Measurements from ENCODE around the gene DBR1.
A peak's percentile ranks its signal among the peaks of the same experiment; 100 is the strongest.

Gene DBR1, protein sequence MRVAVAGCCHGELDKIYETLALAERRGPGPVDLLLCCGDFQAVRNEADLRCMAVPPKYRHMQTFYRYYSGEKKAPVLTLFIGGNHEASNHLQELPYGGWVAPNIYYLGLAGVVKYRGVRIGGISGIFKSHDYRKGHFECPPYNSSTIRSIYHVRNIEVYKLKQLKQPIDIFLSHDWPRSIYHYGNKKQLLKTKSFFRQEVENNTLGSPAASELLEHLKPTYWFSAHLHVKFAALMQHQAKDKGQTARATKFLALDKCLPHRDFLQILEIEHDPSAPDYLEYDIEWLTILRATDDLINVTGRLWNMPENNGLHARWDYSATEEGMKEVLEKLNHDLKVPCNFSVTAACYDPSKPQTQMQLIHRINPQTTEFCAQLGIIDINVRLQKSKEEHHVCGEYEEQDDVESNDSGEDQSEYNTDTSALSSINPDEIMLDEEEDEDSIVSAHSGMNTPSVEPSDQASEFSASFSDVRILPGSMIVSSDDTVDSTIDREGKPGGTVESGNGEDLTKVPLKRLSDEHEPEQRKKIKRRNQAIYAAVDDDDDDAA

DNA sequence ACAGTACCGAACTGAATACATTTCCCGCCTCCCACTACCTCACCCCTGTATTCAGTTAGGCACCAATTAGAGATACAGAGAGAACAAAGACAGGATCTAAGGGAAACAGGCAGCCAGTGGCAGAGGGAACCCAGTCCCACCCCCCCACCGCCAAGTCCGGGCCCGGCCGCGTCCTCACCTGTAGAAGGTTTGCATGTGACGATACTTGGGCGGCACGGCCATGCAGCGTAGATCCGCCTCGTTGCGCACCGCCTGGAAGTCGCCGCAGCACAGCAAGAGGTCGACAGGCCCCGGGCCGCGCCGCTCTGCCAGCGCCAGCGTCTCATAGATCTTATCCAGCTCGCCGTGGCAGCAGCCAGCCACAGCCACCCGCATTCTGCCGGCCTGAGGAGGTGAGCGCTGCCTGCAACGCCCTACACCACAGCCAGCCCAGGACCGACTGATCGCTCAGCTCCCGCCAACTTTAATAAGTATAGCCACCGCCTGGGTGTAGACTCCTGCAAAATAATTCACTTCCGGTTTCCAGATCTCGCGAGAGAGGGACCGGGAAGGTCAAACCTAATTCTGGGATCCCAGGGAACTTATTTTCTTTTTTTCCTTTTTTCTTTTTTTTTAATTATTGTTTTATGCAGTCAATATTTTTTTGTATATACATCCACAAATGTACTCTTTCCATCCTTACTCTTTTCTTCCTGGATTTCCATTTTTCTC, at the start of gene DBR1:
Gene DBR1, minus strand, starts transcription at position 501 of the 711 bp plus-strand sequence. Its CDS starts 126 bp downstream, at position 375.
- DNase-seq: peak; percentile 90 to 93 (median 92)

DNA sequence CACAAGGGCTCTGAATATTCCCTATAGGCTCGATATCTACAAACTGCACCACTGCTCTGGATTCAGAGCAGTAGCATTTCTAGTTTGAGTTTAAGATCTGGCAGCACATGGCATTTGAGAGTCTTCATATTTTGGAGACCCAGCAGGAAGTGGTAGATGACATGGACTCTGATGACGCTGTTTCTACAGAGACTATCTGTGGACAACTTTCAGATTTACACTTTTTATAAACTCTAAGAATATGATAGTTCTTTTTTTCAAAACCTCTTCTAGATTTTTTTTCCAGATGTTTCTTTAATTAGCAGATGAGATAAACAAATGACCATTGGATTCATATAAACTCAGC, 48.2 kb upstream of the DBR1 start:
- peak in 2 of 3 donors; percentile 28 to 30 for DNase-seq

DNA sequence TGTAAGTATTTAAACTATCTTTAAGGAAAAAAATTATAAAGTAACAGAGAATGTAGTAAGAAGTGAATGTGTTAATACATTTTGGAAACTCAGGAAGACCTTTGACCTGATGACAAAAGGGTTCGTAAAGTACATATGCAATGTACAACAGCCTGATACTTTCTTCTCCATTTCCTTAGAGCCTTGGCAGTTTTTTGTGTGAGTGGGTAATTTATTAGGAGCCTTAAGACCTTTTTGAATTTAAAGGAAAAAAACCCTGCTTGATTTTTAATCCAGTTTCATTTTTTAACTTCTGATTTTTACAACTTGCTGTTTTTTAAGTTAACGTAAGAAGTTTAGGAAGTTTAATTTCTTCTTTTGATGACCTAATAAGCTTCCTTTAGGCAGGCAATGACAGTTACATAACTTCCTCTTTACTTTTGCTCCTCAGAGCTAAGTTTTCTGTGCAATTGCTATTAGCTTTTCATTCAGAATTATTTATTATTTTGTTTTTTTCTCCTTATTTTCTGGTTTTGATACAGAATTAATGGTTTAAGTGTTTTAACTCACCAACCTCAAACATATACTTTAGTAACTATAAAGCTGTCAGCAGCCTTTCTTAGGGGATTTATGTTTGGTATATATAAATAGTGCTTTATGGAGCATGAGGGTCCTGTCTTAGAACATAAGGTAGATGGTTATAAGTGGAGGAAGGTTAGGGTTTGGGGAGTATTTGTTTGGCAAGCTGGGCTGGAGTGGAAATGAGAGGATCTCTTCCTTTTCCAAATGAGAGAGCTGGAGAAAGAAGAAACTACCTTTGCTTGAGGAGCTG, 47.6 kb upstream of the DBR1 start:
- DNase-seq: peak; percentile 48 to 83 (median 81)

DNA sequence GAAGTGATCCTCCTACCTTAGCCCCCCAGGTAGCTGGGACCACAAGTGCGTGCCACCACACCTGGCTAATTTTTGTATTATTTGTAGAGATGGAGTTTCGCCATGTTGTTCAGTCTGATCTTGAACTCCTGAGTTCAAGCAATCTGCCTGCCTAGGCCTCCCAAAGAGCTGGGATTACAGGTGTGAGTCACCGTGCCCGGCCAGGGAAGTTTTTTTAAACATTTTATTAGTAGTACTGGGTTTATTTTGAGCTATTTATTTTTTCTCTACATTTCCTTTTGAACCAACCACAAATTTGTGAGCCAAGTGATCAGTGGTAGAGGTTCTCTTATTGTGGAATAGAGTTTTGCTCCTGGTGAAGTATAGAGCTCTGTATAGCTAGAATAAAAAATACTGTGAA, 46.1 kb upstream of the DBR1 start:
- no peak for DNase-seq

DNA sequence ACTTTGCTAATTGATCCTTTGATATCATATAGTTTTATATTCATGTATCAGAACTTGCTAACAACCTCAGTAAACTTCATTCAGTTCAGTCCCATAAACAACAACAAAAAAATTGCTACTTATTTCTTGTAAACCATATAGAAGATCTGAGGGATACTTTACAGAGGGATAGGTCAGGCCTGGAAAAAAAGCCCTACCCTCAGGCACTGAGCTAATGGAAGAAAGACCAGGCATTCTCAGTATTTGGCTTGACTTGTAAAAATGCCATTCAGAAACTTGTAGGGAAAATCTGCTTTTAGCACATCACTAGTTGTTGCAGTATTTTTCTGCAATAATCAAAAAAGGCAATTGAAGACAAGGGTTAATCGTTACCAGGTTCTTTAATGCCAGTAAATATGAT, 45.5 kb upstream of the DBR1 start:
- DNase-seq: no peak

DNA sequence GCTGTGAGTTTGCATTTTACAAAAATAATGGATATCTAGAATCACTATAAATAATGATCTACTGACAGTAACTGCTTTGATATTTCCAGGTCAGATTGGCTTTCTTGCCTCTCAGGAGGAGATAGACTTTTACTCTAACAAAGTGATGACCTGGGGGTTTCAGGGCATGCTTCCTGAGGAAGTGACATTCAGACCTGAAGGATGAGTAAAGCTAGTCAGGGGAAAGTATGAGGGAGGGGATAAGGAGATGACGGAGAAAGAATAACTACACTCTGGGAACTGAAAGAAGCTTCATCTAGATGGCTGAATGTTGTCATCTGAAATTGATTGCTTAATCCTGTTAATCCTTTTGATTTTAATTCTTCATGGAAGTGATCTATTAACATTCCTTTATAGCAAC, 44.5 kb upstream of the DBR1 start:
- DNase-seq: peak; percentile 65 to 81 (median 75)

DNA sequence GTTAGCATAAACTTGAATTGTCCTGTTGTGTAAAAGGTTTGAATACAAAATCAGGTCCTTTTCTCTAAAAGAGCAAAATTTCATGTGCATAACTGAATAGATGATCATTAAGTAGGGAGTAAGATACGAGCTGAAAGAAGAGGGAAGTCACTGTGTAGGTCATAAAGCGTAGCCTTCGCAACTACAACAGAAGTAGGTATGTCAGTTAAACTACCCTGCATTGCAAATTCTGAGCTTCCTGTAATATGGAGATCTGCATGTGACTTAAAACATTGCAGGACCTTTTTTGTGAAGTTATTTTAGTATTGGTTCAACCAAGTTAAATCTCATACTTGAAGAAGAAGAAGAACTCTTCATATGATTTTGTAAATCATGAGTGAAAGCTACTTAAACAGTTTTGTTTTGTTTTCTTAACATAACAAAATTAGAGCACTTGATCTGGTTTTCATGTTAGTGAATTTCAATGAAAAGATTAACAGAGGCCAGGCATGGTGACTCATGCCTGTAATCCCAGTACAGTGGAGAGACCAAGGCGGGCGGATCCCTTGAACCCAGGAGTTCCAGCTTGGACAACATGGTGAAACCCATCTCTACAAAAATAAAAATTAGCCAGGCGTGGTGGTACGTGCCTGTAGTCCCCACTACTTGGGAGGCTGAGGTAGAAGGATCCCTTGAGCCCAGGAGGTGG, 38.8 kb upstream of the DBR1 start:
- DNase-seq: peak; percentile 25 to 50 (median 46)

DNA sequence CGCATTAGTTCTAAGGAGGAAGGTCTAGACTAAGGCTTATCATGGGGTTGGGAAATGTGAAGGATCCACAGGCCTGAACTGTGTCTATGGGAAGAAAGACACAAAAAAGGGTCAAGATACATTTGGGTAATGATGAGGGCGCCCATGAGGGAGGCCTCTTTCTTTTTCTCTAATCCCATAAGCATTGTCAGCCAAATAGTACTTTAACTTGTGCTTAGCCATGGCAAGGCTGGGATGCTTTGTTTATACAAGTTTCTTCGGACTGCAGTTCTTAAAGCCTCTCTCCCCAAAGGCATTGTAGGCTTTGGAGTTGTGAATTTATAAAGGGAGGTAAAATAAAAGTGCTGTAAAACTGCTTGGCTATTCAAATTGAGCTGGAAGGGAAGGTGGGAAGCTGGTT, 35.8 kb upstream of the DBR1 start:
- DNase-seq: no peak

DNA sequence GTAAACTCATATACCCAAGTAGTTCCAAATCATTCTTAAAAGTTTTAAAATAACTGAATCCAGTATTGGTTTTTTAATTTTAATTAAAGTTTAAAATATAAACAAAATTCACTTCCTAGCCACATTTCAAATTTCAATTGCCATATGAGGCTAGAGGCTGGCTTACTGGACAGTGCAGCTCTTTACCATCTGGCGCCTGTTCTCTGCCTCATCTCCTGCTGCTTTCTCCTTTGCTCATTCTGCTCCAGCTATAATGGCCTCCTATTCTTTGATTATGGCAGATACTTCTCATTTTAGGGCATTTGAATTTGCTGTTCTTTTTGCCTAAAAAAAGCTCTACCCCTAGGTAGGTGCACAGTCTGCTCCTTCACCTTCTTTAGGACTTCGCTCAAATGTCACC, 31.5 kb upstream of the DBR1 start:
- no peak for DNase-seq

DNA sequence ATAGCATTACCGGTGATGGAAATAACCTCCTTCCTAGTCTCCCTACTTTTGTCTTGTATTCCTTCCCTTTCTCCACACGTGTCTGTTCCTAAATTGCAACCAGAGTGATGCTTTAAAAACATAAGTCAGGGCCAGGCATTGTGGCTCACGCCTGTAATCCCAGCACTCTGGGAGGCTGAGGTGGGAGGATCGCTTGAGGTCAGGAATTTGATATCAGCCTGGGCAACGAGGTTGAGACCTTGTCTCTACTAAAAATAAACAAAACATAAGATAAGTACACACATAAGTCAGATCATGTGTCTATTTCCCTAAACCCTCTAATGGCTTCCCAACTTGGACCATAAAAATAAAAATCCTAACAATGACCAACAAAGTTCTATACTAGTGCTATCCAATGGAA, 30.8 kb upstream of the DBR1 start:
- DNase-seq: no peak

DNA sequence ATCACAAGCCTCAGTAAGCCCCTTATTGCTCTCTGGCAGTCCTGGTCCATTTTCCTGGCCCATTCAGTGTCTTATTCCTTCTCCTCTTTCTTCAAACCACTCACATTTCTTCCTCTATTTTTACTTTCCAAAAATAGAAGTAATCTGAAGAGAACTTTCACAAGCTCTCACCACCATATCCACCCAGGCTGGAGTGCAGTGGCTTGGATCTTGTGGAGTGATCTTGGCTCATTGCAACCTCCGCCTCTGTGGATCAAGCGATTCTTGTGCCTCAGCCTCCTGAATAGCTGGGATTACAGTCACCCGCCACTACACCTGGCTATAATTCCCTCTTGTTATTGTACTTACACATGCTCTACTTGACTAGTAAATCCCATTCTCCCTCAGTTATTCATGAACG, 29.2 kb upstream of the DBR1 start:
- no peak for DNase-seq

DNA sequence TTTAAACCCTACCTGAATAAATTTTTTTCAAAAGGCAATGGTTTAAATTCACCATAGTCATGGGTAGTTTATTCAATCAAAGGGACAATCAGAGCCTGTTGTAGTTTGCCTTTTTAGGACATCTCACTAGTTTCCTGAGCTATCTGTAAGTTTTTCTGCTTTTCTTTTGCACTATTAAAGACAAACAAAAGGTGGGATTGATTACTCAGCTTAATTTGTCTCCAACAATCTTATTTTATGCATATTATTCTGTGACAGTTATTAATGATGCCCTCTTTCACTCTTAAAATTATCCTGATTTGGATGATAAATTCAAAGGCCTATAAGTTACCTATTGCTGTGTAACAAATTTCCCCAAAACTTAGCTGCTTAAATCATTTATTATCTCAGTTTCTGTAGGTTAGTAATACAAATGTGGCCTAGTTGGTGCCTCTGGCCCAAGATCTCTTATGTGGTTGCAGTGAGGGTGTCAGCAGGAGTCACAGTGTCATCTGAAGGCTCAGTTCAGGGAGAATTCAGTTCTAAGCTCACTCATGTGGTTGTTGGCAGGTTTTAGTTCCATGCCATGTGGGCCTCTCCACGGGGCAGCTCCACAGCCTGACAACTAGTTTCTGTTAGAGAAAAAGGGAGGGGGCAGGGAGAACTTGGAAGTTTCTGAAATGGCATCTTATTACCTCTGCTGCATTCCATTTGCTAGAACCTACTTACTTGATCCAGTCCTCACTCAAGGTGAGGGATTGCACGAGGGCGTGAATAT, 28.4 kb upstream of the DBR1 start:
- DNase-seq: no peak

DNA sequence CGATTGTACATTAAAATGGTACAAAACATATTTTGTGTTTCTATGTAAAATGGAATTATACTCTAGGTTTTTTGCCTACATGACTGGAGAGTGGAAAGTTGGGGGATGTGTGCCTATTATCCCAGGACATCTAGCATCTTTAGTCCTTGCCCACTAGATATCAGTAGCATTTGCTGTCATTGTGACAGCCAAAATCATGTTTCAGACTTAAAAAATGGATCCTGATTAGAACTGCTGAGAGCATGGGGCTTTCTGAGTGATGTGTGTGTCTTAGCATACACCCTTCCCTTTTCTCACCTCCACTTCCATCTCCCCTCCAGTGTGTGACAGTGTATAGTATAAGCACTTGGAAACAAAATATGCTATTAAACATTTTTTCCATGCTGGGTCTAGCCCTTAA, 25.7 kb upstream of the DBR1 start:
- no peak for DNase-seq

DNA sequence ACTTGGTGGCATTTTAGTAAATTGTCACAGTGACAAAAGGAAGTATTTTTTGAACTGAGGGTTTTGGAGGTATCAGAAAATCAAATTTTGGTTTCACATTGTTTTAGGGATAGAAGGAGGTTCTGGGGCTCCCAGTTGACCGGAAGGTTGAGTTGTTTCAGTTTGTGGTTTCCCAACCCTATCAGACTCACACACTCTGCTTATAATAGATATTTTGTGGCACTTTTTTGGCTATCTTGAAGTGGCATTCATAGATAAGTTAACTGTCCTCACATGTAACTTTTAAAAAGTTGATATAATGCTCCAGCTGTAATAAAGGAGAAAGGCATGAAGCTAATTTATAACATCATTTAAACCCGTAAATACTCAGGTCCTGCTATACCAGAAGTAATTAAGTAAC, 25.1 kb upstream of the DBR1 start:
- no peak for DNase-seq

DNA sequence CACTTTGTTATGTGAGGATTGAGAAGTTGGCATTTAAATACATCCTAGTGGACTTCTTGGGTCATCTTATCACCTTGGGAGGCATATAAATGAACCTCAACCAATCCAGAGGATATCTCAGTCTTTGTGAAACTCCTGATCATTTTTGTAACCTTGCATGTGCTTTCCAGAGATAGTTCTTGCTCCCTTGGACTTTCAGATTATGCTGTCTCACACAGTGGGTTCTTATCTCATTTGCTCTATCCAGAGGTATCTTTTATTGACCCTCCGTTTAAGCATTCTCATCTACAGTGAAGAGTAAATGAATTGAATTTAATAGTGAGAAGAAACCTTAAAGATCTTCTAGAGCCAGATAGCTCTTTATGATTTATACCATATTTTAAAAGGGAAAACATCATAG, 22.8 kb upstream of the DBR1 start:
- DNase-seq: no peak

DNA sequence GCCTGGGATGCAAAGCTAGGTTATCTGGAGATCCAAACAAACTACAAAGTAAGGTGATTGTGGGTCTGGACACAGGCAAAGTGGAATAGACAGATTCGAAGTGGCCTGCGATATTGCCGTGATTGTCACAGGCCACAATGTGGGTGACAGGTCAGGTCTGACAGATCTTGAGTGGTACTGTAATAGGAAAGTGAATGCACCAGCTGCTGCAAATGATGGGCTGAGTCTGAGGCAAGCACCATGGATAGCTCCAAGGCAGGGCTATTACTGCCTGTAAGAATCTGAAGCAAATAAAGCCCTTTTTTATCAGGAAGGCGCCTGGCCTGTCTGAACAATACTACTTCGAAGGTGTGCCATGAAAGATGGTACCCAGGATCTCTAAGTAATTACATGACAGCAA, 22.3 kb upstream of the DBR1 start:
- DNase-seq: no peak

DNA sequence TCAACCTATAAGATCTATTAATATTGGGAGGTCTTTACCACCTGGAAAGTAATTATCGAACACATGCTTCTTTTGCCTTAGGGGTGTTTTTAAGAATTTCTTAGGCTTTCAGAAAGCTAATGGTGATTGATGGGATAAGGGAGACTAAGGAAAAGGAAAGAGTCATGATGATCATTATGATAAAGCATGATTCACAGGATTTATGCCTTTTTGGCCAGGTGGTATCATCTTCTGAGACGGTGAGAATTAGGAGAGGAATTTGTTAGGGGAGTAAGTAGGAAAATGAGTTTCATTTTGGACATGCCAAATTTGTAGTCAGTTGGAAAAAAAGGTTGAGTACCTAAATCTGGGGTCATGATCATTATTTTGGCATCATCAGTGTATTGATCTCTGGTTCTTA, 21.3 kb upstream of the DBR1 start:
- no peak for DNase-seq

DNA sequence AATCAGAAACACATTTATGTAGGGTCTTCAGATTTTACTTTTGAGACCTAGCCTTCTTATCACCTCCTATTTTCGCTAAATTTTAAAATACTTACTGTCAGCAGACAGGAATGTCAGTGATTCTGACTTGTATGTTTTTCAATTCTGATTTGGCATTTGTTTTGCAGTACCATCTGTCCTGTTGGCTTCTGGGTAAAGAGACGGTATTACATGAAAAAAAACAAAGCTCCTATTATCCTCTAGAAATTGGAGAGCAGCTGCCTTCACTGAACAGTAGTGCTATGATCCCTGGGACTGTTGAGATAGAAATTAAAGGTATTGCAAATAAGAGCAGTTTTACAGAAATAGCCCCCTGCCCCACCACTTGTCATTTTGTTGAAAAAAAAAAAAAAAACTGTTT, 20.8 kb upstream of the DBR1 start:
- no peak for DNase-seq

DNA sequence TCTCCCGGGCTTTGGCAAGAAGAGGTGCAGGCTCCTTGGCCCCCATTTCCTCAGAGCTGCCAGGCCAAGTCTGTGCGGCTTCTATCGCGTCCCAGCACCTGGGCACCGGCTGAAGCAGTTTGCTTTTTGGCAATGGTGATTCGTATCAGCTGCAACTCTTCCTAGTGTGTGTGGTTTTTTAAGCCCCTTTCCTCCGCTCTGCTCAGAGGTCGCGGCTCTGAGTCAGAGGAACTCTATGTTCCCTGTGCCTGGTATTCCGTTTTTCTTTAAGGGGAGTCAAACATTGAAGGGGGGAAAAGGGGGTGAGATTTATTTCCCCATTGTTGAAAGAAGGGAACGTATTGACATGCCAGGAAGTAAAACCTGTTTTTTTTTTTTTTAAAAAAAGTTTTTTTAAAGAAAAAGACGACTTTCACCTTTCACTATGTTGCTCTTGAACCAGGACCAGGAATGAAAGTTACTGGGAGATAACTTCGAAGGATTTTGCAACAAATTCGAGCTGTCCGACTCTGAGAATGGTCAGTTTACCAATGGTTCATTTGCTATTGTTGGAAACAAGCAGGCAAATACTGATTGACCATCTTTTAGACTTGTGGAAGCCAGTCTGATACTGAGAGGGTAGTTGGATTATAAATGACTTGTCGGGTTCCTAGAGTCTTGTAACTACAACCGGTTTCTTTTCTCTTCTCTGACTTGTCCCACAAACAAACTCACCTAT, 13.5 kb upstream of the DBR1 start:
- DNase-seq: peak in 2 of 3 donors; percentile 48 to 50

DNA sequence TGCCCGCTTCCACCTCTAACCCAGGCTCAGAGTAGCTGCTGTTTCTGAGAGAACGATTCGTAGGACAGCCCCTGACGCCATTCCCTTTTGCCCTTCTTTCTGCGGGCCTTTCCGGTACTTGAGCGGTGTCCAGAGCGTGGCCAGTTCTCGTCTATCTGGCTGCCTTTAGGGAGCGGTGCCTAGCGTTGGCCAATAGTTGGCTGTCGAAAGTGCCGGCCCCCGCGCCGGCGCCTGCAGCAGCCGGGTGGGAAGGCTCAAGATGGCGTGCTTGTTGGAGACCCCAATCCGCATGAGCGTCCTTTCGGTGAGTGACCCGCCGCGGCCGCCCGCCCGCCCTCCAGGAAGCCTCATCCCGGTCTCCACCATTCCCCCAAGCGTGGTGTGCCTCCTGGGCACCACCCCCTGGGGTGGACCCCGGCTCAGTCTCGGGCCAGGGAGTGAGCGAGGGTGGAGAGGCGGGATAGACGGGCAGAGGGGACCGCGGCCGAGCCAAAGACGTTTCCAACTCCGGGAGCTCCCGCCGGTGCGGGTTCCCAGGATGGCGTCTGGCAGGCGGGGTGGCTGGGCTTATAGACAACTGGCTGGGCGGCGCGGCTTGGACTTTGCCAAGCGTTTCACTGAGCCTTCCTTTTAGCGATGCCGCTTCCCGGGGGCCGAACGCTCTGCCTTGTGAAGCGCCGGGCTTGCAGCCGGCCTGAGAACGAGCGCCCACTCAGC, 12.7 kb upstream of the DBR1 start, which contains the start of gene ARMC8:
Gene ARMC8, plus strand, starts transcription at position 6 of the 717 bp plus-strand sequence. Its CDS starts 254 bp downstream, at position 260.
- peak; percentile 49 to 67 (median 52) for DNase-seq

Data from suppressor macrophage treated with lipopolysaccharide for 1 hour (primary cell).